Measurements from ENCODE around the gene PLK5.
"Not testable (repeated sequence)": the region's sequence is repeated elsewhere in the genome, so short reads cannot be mapped to it uniquely, and the experiment has no call there.

PLK5 gene, protein sequence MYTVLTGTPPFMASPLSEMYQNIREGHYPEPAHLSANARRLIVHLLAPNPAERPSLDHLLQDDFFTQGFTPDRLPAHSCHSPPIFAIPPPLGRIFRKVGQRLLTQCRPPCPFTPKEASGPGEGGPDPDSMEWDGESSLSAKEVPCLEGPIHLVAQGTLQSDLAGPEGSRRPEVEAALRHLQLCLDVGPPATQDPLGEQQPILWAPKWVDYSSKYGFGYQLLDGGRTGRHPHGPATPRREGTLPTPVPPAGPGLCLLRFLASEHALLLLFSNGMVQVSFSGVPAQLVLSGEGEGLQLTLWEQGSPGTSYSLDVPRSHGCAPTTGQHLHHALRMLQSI

DNA sequence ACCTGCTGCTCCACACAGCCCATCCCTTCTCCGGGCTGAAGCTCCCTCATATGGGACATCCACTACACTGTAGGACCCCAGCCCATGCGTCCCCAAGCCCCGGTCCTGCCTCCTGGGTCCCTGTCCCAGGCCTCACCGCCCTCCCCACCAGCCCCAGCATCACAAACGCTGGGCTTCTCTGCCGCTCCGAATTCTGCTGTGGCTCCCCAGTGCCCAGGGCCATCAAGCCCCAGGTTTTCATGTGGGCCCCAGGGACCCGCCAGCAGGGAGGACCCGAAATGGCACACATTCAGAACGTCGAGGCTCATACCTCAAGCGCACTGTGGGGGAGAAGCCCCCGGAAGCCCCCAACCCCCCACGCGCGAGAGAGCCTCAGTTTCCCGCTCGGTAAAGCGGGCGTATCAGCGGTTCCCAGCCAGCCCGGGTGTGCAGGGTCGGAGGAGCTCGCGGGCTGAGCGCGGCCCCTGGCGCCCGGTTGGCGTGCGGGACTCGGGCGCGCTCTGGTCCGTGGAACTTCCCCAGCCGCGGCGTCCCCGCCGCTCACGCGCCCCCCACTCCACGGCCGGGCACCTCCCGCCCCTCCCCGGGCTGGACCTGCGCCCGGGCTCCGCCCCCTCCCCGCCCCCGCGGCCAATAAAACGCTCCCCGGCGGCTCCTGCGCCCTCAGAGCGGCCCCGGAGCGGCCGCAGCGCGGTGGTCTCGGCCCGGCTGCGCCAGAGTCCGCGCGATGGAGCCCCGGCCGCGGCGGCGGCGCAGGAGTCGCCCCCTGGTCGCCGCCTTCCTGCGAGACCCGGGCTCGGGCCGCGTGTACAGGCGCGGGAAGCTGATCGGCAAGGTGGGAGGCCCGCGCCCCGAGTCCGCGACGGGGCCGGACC is at the start of gene PLK5:
PLK5 (plus strand) TSS at position 666 of the 875 bp plus-strand sequence. CDS start 2,920 bp downstream, outside the sequence.
- no peak for DNase-seq (ENCODE audit: low read depth)

DNA sequence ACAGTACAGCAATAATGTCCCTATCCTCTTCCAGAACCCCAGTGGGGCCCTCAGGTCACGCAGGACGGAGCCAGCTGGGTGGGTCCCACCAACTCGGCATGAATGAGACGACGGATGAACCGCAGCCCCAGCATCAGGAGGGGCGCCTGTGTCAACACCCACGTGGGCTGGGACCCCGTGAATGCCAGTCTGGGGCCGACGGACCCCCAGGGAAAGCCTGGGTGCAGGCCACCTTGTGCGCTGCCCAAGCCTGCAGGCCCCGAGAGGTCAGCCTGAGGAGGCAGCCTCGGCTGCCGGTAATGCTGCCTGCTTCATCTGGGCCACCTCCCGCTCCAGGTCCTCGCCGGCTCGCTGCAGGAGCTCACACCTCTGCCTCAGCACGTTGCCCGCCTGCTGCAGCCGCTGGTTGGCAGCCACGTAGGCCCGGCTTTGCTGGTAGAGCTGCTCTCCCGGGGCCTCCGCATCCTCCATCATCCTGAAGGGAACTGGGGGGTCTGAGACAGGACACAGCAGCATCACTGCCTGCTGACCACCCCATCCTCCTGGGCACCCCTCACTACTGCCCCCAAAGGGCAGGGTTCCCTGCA is 49.0 kb upstream of the PLK5 start:
- no peak for DNase-seq (ENCODE audit: low read depth)

DNA sequence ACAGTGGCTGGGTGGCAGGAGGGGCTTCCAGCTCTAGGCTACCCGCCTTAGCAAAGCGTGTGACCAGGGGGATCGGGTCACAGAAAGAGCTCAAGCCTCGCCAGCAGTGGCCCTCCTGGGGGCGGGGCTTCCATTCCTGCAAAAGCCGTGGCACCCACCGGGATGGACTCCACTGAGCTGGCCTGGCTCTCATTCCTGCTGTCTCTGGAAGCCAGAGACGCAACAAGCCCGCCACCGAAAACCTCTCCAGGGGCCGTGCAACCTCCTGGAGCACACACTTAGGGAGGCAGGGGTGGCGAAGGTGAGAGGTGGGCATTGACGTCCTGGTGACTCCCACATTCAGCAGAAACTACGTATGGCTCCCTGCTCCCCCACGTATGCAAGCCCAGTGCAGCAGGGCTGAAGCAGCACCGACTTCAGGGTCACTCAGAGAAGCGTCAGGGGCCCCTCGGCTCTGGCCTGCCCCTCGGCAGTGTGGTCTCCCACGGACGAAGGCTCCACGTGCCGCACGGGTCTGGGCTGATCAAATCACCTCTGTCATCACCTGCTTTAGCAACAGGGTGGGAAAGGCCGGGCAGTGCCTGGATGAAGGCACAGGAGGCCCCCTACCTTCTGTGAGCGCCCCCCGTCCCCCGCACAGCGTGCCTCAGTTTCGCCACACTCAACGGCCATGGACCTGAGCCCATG is 48.0 kb upstream of the PLK5 start:
- DNase-seq (ENCODE audit: low read depth) = no peak

DNA sequence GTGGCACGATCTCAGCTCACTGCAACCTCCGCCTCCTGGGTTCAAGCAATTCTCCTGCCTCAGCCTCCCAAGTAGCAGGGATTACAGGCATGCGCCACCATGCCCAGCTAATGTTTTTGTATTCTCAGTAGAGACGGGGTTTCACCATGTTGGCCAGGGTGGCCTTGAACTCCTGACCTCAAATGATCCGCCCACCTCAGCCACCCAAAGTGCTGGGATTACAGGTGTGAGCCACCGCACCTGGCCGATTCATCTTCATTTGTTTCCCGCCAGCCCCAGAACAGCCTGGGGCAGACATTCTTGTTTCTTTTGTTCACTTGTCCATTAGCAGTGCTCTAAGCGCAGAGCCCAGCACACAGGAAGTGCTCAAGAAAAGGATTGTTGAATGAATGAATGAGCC is 46.8 kb upstream of the PLK5 start:
- not testable (repeated sequence) for DNase-seq (ENCODE audit: low read depth)

DNA sequence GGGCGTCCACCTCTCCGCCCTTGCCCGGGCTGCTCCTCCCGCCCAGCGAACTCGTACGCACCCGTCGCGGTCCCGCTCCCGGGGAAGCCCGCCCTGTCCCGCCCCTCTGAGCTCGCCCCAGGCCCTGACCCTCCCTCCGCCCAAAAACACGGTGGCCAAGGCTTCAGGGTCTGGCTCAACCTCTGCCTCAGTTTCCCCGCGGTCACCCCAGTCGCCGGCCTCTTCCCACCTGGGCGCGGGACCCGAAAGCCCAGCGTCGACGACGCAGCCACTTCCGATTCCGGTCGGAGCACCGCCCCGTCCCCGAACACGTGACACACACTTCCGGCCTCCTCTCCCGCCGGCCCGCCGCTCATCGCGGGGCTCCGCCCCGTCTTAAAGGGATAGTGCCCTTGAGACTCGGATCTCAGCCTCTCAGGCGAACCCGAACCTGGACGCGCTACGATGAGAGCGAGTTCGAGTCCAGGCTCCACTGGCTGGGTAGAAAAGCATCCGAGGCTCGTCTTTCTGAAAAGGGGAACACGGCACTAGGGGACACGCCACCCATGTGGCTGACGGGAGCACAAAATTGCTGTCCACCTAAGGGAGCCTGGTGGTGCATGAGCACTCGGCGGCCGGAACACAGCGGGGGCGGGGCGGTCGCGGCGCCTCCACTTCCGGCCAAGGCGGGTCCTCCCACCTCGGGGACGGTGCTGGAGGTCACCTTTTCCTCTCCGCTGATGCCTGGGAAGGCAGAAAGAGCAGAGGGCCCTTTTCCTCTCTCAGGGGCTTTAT is 44.8 kb upstream of the PLK5 start, which contains the start of gene C19orf25:
C19orf25 (minus strand) TSS at position 282 of the 774 bp plus-strand sequence. CDS start 312 bp downstream, outside the sequence.
- DNase-seq (ENCODE audit: low read depth) = peak; percentile 82

DNA sequence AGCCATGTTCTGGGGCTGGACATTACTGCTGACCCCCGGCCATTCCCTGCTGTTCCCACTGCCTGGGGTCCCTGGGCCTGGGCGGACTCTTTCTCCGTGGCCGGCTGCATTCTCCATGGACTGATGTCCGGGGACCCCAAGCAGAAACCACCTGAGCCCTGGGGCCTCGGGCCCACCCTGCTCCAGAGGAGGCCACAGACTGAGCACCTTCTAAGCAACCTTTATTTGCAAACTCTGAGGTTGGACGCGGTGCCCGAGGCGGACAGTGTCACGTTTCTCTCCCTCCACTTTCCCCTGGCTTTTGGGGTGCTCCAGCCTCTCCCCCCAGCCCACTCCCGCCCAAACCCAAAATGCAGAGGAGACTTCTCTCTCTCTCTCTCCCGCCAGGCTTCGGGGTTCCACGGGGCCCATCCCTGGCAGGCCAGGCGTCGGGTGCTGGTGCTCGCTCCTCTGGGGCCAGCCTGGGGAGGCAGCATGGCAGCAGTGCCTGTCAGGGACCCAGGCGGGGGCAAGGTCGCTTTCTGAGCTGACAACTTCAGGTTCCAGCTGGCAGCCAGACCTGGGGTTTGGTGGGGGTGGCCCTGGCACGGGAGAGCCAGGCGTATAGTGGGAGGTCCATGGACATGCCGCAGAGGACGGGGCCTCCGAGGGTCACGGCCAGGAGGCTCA is 42.5 kb upstream of the PLK5 start:
- no peak for DNase-seq (ENCODE audit: low read depth)

DNA sequence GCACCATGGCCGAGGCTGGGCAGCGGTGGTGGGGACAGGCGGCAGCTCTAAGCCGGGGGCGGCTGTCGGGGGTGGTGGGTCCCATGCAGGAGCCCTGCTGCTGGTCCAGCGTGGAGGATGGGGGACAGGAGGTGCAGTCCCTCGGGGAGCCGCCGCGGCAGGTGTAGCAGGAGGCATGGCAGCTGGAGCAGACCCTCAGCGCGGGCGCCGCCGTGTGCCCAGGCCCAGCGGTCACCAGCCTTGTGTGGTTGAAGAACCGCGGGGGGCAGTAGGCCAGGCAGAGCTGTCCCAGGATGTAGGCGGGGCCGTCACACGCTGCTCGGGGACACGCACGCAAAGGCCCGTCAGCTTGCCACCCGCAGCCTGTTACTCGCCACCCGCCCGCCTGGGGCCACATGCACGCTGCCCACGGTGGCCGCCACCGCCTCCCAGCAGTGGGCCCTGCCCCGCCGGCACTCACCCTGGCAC is 42.0 kb upstream of the PLK5 start:
- no peak for DNase-seq (ENCODE audit: low read depth)

DNA sequence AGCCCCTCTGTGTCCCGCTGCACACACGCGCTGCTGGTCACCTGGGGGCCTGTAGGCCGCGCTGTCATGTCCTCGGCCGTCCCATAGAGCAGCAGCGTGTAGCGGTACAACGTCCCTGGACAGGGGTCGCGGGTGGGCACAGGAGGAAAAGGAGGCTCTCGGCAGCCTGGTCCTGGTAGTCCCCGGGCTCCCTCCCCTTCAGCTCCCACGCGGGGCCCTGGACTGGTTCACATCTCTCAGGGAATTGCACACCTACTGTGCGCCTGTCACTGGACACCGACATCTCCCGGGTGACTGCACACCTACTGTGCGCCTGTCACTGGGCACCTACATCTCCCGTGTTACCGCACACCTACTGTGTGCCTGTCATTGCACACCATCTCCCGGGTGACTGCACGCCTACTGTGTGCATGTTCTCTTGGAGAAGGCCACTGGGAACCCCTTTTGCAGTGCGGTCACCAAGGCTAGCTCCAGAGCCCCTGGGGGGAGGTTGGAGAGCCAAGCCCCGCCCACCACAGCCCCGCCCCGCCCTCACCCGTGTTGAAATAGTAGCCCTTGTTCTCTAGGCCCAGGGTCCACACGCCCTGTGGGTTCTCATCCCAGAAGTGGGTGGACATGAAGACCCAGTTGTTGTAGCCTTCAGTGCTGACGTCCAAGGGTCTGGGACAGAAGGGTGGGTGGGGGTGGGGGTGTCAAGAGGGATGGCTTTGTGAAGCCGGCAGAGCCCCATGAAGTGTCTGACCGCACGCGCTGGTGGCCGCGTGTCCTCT is 41.3 kb upstream of the PLK5 start:
- no peak for DNase-seq (ENCODE audit: low read depth)

DNA sequence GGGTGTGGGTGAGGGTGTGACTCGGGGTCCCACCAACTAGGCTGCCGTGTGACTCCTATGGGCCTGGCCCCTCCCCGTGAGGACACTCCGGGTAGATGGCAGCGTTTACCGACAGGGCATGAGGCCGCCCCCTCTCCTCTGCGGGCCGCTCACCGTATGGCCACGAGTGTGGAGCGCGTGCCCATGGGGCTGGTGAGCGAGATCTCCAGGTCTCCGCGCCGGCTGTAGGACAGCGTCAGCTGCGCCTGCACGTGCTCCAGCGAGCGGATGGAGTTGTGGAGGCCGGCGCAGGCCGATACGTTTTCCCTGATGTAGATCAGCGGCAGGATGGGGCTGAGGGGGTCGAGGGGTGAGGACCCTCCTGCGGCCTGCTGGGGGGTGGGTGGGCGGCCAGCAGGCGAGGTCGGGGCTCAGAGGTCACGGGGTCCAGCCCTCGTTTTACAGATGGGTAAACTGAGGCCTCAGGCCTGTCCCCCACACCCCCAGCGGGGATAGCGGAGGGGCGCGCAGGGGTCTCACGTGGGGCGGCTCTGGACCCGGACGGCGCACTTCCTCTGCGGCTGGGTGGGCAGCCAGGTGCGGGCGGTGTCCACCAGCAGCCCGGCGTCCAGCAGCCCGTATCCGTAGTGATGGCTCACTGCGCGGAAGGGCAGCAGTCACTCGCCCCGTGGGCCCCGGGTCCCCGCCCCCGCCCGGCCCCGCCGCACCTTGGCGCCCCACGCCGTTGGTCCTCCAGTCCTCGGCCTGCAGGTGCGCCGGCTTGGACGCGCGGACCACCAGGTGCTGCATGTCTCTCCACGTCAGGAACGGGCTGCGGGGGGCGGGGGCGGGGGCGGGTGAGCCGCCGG is 40.5 kb upstream of the PLK5 start:
- no peak for DNase-seq (ENCODE audit: low read depth)

DNA sequence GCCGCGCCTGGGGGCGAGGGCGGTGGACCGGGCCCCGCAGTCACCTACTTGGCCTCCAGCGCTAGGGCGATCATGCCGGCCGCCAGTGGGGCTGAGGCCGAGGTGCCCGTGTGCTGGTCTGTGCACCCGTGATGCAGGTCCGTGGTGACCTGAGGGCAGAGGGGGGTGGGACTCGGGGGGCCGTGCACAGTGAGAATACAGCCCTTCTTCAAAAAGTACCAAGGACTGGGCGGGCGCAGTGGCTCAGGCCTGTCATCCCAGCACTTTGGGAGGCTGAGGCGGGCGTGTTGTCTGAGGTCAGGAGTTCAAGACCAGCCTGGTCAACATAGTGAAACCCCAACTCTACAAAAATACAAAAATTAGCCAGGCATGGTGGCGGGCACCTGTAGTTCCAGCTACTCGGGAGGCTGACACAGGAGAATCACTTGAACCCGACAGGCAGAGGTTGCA is 39.9 kb upstream of the PLK5 start:
- no peak for DNase-seq (ENCODE audit: low read depth)

DNA sequence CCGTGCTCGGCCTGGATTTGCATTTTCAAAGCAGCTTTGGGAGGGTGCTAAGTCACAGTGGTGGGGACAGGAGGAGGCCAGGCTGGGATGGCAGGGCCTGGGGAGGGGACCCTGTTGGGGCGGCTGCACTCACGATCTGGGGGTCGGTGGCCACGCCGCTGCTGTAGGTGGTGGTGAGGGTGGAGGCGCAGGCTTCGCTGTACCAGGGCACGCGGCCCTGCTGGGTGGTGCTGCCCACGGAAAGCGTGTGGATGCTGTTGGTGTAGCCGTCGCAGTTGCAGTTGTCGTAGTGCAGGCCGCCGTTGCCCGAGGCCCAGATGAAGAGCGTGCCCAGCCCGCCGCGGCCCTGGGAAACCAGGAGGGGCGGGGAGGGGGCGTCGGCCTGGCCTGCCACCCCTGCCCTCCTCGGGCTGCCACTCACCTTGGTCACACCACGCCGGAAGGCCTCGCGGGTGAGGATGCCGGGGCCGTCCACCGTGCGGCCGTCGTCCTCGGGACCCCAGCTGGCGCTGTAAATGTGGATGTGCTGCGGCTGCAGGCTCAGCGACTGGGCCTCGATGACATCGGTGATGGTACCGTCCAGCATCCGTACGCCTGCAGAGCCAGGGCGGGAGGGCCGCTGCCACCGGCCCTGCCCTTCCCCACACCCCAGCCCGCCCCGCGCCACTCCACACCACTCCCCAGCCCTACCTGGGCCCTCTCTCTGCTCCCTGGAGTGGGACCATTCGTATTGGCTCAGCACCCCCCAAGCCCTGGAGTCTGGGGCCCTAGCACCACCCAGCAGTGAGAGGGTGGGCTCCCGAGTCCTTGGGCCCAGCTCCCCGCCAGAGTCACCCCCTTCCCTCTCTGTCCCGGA is 36.9 kb upstream of the PLK5 start:
- DNase-seq (ENCODE audit: low read depth) = no peak

DNA sequence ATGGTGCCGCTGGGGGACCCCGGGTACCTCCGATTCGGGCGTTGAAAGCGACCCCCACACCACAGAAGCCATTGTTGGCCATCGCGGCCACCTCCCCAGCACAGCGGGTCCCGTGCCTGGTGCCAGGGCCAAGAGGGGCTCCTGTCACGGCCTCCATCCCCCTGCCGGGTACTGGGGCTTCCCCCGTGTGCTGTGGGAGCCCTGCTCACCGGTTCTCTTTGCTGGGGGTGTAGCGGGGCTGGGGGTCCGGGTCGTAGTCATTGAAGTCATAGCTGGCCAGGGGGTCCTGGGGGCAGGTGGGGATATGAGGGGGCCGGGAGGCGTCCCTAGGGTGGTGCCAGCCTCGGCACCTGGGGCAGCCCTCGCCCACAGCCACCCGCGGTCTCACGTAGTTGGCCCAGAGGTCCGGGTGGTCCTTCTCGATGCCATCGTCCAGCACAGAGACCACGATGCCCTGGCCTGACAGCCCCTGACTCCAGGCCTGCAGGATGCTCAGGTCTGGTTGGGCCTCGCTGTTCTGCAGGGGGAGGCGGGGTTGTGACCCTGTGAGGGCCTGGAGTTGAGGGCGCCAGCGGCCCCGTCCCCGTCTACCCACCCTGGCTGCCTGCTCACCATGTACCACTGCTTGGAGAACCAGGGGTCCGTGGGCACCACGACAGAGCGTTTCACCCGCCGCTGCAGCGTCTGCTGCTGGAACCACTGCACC is 36.1 kb upstream of the PLK5 start:
- DNase-seq (ENCODE audit: low read depth) = no peak

DNA sequence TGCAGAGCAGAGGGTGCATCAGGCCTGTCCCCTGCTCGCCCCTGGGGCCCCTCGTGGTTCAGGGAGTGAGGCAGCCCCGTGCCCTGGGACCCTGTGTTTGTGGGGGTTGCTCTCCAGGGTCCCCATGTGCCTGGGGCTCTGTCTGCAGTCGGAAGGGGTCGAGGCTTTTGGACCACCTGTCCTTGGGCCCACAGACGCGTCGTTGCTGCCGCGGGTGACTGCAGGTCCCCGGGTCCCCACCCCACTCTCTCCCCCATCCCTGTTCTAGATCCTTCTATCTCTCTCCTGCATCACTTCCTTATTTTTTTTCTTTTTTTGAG is 35.6 kb upstream of the PLK5 start:
- no peak for DNase-seq (ENCODE audit: low read depth)

DNA sequence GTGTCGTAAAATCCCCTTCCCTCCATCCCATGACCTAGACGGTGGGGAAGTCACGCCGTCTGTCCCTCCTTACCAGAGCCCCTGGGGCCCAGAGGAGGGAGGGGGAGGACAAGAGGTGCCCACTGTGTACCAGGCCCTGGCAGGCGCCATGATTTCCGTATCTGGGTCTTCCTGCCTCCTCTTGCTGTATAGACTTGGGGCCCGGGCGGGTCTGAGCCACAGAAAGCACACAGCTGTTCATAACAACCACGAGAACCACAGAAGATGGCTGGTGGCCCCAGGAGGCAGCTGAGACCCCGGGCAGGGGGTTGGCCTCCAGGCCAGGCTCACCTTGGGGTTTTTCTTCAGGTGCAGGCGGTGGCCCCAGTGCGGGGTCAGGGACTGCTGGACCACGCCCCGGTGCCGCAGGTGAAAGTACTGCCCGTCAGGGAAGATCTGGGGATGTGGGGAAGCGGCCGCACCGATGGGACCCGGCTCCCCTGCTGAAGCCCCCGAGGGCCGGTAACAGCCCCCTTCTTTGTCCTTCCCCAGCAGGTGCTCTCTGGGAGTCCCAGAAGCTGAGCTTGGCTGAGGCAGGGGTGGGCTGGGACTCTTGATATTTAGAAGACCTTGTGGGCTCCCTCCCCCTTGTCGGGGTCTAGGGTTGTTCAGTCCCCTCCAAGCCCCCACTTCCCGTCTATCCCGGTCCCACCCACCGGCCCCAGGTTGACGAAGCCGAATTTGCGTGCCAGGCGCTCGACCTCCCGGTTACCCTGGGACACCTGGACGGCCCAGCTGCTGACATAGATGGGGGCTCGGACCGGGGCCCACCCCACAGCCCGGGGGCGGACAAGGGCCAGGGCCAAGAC is 34.2 kb upstream of the PLK5 start:
- DNase-seq (ENCODE audit: low read depth) = no peak

DNA sequence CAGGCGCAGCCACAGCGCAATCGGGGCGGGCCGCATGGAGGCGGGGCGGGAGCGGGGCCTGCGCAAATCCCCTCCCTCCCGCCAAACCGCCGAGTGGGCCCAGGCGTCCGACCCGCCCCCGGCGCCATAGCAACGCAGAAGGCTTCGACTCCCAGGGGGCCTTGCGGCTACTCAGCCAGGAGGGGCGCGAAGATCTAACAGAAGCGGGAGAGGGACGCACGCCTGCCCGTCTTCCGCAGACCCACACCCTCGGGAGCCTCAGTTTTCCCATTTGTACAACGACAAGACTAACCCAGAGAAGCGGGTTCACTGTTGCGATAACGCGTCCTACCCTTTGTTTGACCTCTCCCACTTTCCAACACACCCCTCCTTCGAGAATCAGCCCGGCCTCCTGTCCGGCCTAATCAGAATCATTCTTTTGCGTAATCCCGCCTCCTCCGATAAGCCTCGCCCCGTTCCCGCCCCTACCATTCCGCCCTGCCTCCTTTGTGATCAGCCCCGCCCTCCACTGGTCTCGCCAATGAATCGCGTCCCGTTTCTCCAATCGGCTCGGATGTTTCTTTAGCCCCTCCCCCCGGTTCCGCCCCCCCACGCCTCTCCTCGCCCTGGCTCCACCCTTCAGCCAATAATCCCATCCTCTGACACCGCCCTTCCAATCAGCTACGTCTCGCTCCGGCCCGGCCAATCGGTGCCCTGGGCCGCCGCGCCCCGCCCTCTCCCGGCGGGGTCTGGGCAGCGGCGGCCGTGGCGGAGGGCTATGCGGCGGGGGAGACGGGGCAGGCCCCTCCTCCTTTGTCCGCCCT is 33.4 kb upstream of the PLK5 start, which contains the start of gene PCSK4:
PCSK4 (minus strand) TSS at position 40 of the 803 bp plus-strand sequence; CDS start at position 36, 4 bp downstream.
- peak; percentile 99 for DNase-seq (ENCODE audit: low read depth)
